ENCODE data around the gene SUN2. TPM values are rescaled to one million over a fixed set of nuclear protein-coding genes. Genes with fewer than 3 reads are reported as not detected.
A peak's percentile ranks its signal among the peaks of the same experiment; 100 is the strongest.

Gene SUN2
- total RNA-seq, 6 experiments from 2014 or later: 90.4 to 104 (median 100.0) TPM

DNA sequence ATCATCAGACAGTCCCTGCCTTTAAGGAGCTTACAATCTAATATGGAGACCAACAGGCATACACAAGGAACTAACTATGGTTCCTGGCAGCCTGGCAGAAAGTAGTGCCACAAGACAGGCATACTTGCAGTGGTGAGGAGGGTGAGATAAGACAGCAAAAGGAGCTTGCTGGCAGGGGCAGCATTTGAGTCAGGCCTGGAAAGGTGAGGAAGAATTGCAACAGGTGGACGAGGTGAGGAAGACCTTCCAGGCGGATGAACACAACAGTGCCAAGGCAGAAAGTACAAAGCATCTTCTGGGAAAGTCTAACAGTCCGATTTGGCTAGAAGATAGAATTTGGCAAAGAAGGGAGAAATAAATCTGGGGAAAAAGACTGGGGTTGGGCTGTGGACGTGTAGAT, 33.8 kb upstream of the SUN2 start:
- DNase-seq: no peak
- TF ChIP-seq, protein P1, sequence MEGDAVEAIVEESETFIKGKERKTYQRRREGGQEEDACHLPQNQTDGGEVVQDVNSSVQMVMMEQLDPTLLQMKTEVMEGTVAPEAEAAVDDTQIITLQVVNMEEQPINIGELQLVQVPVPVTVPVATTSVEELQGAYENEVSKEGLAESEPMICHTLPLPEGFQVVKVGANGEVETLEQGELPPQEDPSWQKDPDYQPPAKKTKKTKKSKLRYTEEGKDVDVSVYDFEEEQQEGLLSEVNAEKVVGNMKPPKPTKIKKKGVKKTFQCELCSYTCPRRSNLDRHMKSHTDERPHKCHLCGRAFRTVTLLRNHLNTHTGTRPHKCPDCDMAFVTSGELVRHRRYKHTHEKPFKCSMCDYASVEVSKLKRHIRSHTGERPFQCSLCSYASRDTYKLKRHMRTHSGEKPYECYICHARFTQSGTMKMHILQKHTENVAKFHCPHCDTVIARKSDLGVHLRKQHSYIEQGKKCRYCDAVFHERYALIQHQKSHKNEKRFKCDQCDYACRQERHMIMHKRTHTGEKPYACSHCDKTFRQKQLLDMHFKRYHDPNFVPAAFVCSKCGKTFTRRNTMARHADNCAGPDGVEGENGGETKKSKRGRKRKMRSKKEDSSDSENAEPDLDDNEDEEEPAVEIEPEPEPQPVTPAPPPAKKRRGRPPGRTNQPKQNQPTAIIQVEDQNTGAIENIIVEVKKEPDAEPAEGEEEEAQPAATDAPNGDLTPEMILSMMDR (IDR thresholded peaks at IDR 0.05): no peak
- no peak overlapping the region for H3K27ac Mint-ChIP-seq
- peaks cover 9% of the 10 kb centered on the region; the same call in 1 of the 2 replicates for H3K36me3 Mint-ChIP-seq (ENCODE audit: low read depth)
- H3K4me3 Mint-ChIP-seq: no peak overlapping the region
- no peaks in the 10 kb centered on the region for H3K27me3 Mint-ChIP-seq (ENCODE audit: insufficient read depth)
- H3K9me3 Mint-ChIP-seq: no peaks in the 10 kb centered on the region
- H3K4me1 Mint-ChIP-seq (ENCODE audit: low read depth): peaks cover 34% of the 10 kb centered on the region

DNA sequence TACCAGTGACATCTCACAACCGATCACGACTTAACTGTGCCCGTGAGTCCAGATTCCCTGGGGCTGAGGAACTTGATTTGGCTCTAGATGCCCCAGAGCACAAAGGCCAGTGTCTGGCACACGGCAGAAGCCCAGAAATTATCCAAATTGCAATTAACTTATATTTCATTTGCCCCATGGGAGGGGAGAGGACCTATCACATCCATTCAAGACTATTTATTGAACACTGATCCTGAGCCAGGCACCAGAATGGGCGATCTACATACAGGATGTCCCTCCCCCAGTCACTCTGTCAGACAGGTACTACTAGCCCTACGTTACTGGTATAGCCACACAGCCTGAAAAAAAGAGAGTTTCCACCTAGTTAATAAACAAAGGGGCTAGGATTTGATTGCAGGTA, 33.0 kb upstream of the SUN2 start:
- peaks cover 29% of the 10 kb centered on the region for H3K4me1 Mint-ChIP-seq (ENCODE audit: low read depth)
- DNase-seq: no peak
- peak overlapping the region; percentile 42 for H3K4me3 Mint-ChIP-seq
- H3K9me3 Mint-ChIP-seq: no peaks in the 10 kb centered on the region
- H3K27me3 Mint-ChIP-seq (ENCODE audit: insufficient read depth): no peaks in the 10 kb centered on the region
- H3K27ac Mint-ChIP-seq: peak overlapping the region; percentile 84
- TF ChIP-seq, protein P1 (IDR thresholded peaks at IDR 0.05): no peak
- peaks cover 9% of the 10 kb centered on the region; the same call in 1 of the 2 replicates for H3K36me3 Mint-ChIP-seq (ENCODE audit: low read depth)

DNA sequence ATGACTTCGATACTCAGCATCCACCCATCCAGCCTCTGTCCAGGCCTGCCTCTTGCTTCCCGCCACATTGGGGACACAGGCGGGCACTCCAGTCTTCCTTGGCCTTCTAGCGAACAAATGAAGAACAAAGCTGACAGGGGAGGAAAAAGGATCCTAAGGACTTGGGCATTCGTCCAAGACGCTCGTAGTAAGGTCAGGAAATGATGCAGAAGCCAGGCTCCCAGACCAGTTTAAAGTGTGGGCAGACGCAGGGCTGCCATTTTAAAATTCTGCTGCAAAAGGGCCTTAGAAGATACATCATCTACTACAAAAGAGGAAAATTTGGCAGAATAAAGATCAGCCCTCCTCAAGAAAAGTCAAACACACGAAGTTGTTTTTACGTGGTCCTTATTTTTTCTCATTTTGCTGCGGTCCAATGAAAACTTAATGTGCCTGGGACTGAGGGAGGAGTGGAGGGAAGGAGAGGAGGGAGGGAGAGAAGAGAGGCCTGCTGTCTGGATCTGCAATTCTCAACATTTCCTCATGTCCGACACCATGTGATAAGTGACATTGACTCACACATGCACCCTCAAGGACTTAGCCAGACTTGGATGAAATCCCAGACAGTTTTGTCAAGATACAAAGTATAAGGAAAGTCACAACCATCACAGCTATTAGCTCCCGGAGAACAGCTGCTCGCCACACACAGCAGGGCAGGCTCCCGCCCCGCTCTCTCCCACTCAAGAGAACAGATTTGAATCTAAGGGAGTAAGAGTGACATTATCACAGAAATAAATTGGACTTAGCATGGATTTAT, 32.4 kb upstream of the SUN2 start:
- DNase-seq: peak; percentile 92
- Mint-ChIP-seq H3K27ac (peak overlapping the region; percentile 84), H3K4me1 (ENCODE audit: low read depth) (peaks cover 27% of the 10 kb centered on the region), H3K36me3 (ENCODE audit: low read depth) (peaks cover 7% of the 10 kb centered on the region; the same call in 1 of the 2 replicates), H3K9me3 (no peaks in the 10 kb centered on the region), H3K4me3 (peak overlapping the region; percentile 42), H3K27me3 (ENCODE audit: insufficient read depth) (no peaks in the 10 kb centered on the region)
- TF ChIP-seq, protein P1 (IDR thresholded peaks at IDR 0.05): no peak

DNA sequence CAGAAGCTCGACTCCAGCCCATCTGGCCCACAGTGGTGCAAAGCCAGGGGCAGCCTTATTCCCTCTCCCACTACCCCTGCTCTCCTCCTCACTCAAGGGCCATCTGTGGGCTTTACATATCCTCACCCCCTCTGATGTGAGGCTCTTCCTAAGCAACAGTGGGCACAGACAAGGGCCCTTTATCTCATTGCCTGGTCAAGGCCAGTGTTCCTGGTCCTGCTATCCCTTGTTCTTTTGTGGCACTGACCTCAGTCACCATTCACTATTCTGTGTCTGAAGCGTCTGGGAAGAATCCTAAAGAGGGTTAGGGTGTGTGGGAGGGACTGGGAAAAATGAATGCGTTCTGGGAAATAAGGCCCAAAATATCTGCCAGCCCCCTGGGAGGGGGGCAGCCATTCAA, 30.8 kb upstream of the SUN2 start:
- H3K9me3 Mint-ChIP-seq: no peaks in the 10 kb centered on the region
- TF ChIP-seq, protein P1 (IDR thresholded peaks at IDR 0.05): no peak

DNA sequence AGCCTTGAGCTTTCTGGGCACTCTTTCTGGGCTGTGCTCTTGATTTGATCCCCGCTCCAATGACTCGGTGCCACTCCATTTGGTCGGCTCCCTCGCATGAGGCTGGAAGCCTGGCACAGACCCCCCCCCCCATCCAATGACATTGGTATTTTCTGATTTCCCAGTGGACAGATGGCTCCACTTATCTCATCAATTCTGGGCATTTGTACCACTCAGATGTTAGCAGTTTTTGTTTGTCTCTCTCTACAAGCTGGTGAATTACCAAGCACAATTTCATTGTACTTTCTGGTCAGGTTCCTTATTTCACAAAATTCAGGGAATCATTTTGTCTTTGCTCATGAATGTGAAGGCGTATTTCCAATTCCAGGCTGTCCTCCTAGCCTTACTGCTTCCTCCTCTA, 29.1 kb upstream of the SUN2 start:
- Mint-ChIP-seq H3K4me1 (ENCODE audit: low read depth) (peaks cover 28% of the 10 kb centered on the region), H3K36me3 (ENCODE audit: low read depth) (peaks cover 12% of the 10 kb centered on the region), H3K4me3 (no peak overlapping the region), H3K27me3 (ENCODE audit: insufficient read depth) (no peaks in the 10 kb centered on the region), H3K27ac (no peak overlapping the region), H3K9me3 (no peaks in the 10 kb centered on the region)
- TF ChIP-seq, protein P1 (IDR thresholded peaks at IDR 0.05): no peak
- DNase-seq: no peak

More for the DNA sequence above, 30.8 kb upstream of the SUN2 start:
- no peak for DNase-seq
- Mint-ChIP-seq H3K36me3 (ENCODE audit: low read depth) (peaks cover 11% of the 10 kb centered on the region), H3K4me1 (ENCODE audit: low read depth) (peaks cover 28% of the 10 kb centered on the region), H3K27ac (peak overlapping the region; percentile 64; the same call in 1 of the 2 replicates), H3K4me3 (no peak overlapping the region), H3K27me3 (ENCODE audit: insufficient read depth) (no peaks in the 10 kb centered on the region)
